Loucy (cell line): ENCODE results near the gene LEMD1.

Experiments used
- H2AFZ ChIP-seq: fragments of 200-600 bp; sonication (generic); 2 replicates; pipeline ENCODE4 v1.6.0; 2016; ENCODE audit warnings: antibody characterized with exemption, mild to moderate bottlenecking, low read length, moderate library complexity
- H3F3A ChIP-seq: fragments of 200-600 bp; 2 replicates; pipeline ENCODE4 v1.6.0; 2016; ENCODE audit warnings: antibody characterized with exemption, low read depth, mild to moderate bottlenecking
- H3K27me3 ChIP-seq: fragments of 200-600 bp; sonication (generic); 2 replicates; pipeline ENCODE4 v1.6.1; 2014; ENCODE audit warnings: low read length, mild to moderate bottlenecking; ENCODE audit not compliant: insufficient read depth, poor library complexity, severe bottlenecking
- H3K36me3 ChIP-seq: fragments of 200-600 bp; sonication (generic); 2 replicates; pipeline ENCODE4 v1.6.1; 2016; ENCODE audit warnings: low read length; ENCODE audit not compliant: insufficient read depth
- H3K4me1 ChIP-seq: fragments of 200-600 bp; sonication (generic); 2 replicates; pipeline ENCODE4 v1.5.1; 2014; ENCODE audit warnings: low read length, mild to moderate bottlenecking; ENCODE audit not compliant: insufficient read depth, poor library complexity, severe bottlenecking
- H3K4me2 ChIP-seq: fragments of 200-600 bp; sonication (generic); 2 replicates; pipeline ENCODE4 v1.6.0; 2014; ENCODE audit warnings: antibody characterized with exemption, low read length, low read depth, mild to moderate bottlenecking; ENCODE audit not compliant: poor library complexity, severe bottlenecking
- H3K4me3 ChIP-seq: fragments of 200-600 bp; sonication (generic); 2 replicates; pipeline ENCODE4 v1.5.1; 2014; ENCODE audit warnings: low read length, mild to moderate bottlenecking, mixed read lengths; ENCODE audit not compliant: poor library complexity, severe bottlenecking
- H3K79me2 ChIP-seq: fragments of 200-600 bp; sonication (generic); 2 replicates; pipeline ENCODE4 v1.6.1; 2014; ENCODE audit warnings: low read length; ENCODE audit not compliant: insufficient read depth
- H3K9ac ChIP-seq: fragments of 200-600 bp; sonication (generic); 2 replicates; pipeline ENCODE4 v1.6.0; 2014; ENCODE audit warnings: mild to moderate bottlenecking, low read depth, low read length, moderate library complexity; ENCODE audit not compliant: poor library complexity, severe bottlenecking
- H3K9me2 ChIP-seq: fragments of 200-600 bp; sonication (generic); replicated peaks from 2 replicates; pipeline ENCODE4 v1.6.1; 2016; ENCODE audit warnings: low read depth, low read length, mixed read lengths
- H3K9me3 ChIP-seq: fragments of 200-600 bp; sonication (generic); 2 replicates; pipeline ENCODE4 v1.6.1; 2014; ENCODE audit warnings: mild to moderate bottlenecking, antibody characterized with exemption, low read length, low read depth; ENCODE audit not compliant: insufficient read depth
- H4K20me1 ChIP-seq: fragments of 200-600 bp; sonication (generic); 2 replicates; pipeline ENCODE4 v1.6.0; 2014; ENCODE audit warnings: antibody characterized with exemption, low read length, mild to moderate bottlenecking; ENCODE audit not compliant: insufficient read depth, poor library complexity, severe bottlenecking
- CTCF ChIP-seq: fragments of 200-600 bp; sonication (generic); conservative IDR thresholded peaks from 2 replicates; pipeline ENCODE4 v1.5.1; 2014; ENCODE audit warnings: mild to moderate bottlenecking, antibody characterized with exemption, low read length
- EZH2phosphoT487 ChIP-seq: fragments of 200-600 bp; IDR thresholded peaks from 2 replicates; pipeline ENCODE4 v1.6.1; 2018; ENCODE audit warnings: antibody characterized with exemption, mild to moderate bottlenecking, moderate library complexity, borderline replicate concordance

LEMD1 gene

GRCh38 chr1:205437570-205437969 is 15.7 kb upstream of the LEMD1 start:
- Histone ChIP-seq H3K36me3 (no peaks in the 10 kb centered on the region), H3K9ac (no peak overlapping the region), H4K20me1 (no peaks in the 10 kb centered on the region), H3K27me3 (no peaks in the 10 kb centered on the region), H3K9me2 (no peaks in the 10 kb centered on the region), H3K9me3 (no peaks in the 10 kb centered on the region), H3K4me3 (no peak overlapping the region), H3F3A (no peaks in the 10 kb centered on the region), H3K79me2 (no peaks in the 10 kb centered on the region), H3K4me1 (peaks cover 33% of the 10 kb centered on the region), H2AFZ (no peak overlapping the region), H3K4me2 (no peak overlapping the region)
- no peak for TF ChIP-seq EZH2phosphoT487
- no peak for TF ChIP-seq CTCF

GRCh38 chr1:205436776-205437410 is 15.0 kb upstream of the LEMD1 start:
- Histone ChIP-seq H3F3A (no peaks in the 10 kb centered on the region), H3K9me2 (no peaks in the 10 kb centered on the region), H3K36me3 (no peaks in the 10 kb centered on the region), H3K4me2 (no peak overlapping the region), H3K4me1 (peaks cover 27% of the 10 kb centered on the region), H3K4me3 (no peak overlapping the region), H3K79me2 (no peaks in the 10 kb centered on the region), H3K9ac (no peak overlapping the region), H2AFZ (no peak overlapping the region), H3K9me3 (no peaks in the 10 kb centered on the region), H4K20me1 (no peaks in the 10 kb centered on the region), H3K27me3 (no peaks in the 10 kb centered on the region)
- no peak for TF ChIP-seq CTCF
- no peak for TF ChIP-seq EZH2phosphoT487

- Histone ChIP-seq H3K9me2 (no peaks in the 10 kb centered on the region), H2AFZ (no peak overlapping the region), H3K79me2 (no peaks in the 10 kb centered on the region), H4K20me1 (no peaks in the 10 kb centered on the region), H3K4me3 (no peak overlapping the region), H3K27me3 (no peaks in the 10 kb centered on the region), H3K4me1 (peaks cover 16% of the 10 kb centered on the region), H3F3A (no peaks in the 10 kb centered on the region), H3K9ac (no peak overlapping the region), H3K9me3 (no peaks in the 10 kb centered on the region), H3K36me3 (no peaks in the 10 kb centered on the region), H3K4me2 (no peak overlapping the region)
- TF ChIP-seq CTCF = no peak
- no peak for TF ChIP-seq EZH2phosphoT487
Measured at GRCh38 chr1:205435578-205436573, 14.0 kb upstream of the LEMD1 start.
